Endodermal cell (in vitro differentiated cells): ENCODE measurements around the gene ARMC6. TPM values are rescaled to one million over a fixed set of nuclear protein-coding genes. Genes with fewer than 3 reads are reported as not detected.

Experiments
- DNase-seq: peaks from one replicate; pipeline ENCODE4 v3.0.0-alpha.2; 2017
- H3K27ac ChIP-seq: 2 replicates; pipeline ENCODE4 v1.5.1; 2013; ENCODE audit warnings: mild to moderate bottlenecking, low read depth, low read length, moderate library complexity
- H3K27me3 ChIP-seq: 2 replicates; pipeline ENCODE4 v1.6.1; 2013; ENCODE audit warnings: mild to moderate bottlenecking, low read length, moderate library complexity; ENCODE audit not compliant: insufficient read depth, control insufficient read depth, poor library complexity, severe bottlenecking
- H3K36me3 ChIP-seq: 2 replicates; pipeline ENCODE4 v1.7.0; 2013; ENCODE audit warnings: mild to moderate bottlenecking, low read length, moderate library complexity; ENCODE audit not compliant: control insufficient read depth, insufficient read depth
- H3K4me1 ChIP-seq: one replicate; pipeline ENCODE4 v1.7.0; 2013; ENCODE audit warnings: low read length; ENCODE audit not compliant: control insufficient read depth, insufficient read depth
- H3K4me3 ChIP-seq: 2 replicates; pipeline ENCODE4 v1.5.1; 2013; ENCODE audit warnings: mild to moderate bottlenecking, low read length, moderate library complexity
- H3K9ac ChIP-seq: 2 replicates; pipeline ENCODE4 v1.6.1; 2013; ENCODE audit warnings: mild to moderate bottlenecking, low read length, moderate library complexity; ENCODE audit not compliant: poor library complexity, severe bottlenecking; ENCODE audit errors: extremely low read depth
- H3K9me3 ChIP-seq: 2 replicates; pipeline ENCODE4 v1.6.1; 2013; ENCODE audit warnings: mild to moderate bottlenecking, low read length, moderate library complexity; ENCODE audit not compliant: control insufficient read depth
- H3K27ac Mint-ChIP-seq: 2 replicates; pipeline ENCODE4 v1.8.0; 2020; ENCODE audit warnings: mixed read lengths
- H3K27me3 Mint-ChIP-seq: 2 replicates; pipeline ENCODE4 v1.8.0; 2021; ENCODE audit warnings: mild to moderate bottlenecking, mixed read lengths; ENCODE audit not compliant: insufficient read depth
- H3K36me3 Mint-ChIP-seq: 2 replicates; pipeline ENCODE4 v1.8.0; 2020; ENCODE audit warnings: low read depth, mixed read lengths
- H3K4me1 Mint-ChIP-seq: 2 replicates; pipeline ENCODE4 v1.8.0; 2020; ENCODE audit warnings: mixed read lengths
- H3K4me3 Mint-ChIP-seq: 2 replicates; pipeline ENCODE4 v1.8.0; 2020; ENCODE audit warnings: mild to moderate bottlenecking, moderate library complexity, mixed read lengths
- H3K9me3 Mint-ChIP-seq: 2 replicates; pipeline ENCODE4 v1.8.0; 2020; ENCODE audit warnings: mild to moderate bottlenecking, mixed read lengths
- WGBS, 2 experiments: methylation state at CpG; one replicate each; pipeline versions ENCODE4 v1.1.5 to v1.1.7; 2013; ENCODE audit warnings: missing lambda C conversion rate in 2 of 2, mixed read lengths in 1 of 2; ENCODE audit not compliant: insufficient coverage in 1 of 2, insufficient read length in 1 of 2; 5-methylcytosine and 5-hydroxymethylcytosine counted together
- total RNA-seq, 2 donors: library from RNA; stranded (reverse); fragmentation: NEBNext Ultra II Directional in 1 of 2; extraction: Animal tissue kit (Norgen Biotek cat#: 25700) in 1 of 2; gene quantifications; 2 replicates in 1 of 2; 3 replicates in 1 of 2; pipeline ENCODE4 v1.2.1, GENCODE V29; 2021
- TF ChIP-seq, protein P1 (sequence below): fragments of 200-600 bp; sonication (generic); conservative IDR thresholded peaks from 2 replicates; pipeline ENCODE4 v1.5.0; 2021; ENCODE audit warnings: antibody characterized with exemption, mild to moderate bottlenecking

ARMC6 gene
- total RNA-seq, 2 donors from 2014 or later, result 26.1 to 37.8 TPM

DNA sequence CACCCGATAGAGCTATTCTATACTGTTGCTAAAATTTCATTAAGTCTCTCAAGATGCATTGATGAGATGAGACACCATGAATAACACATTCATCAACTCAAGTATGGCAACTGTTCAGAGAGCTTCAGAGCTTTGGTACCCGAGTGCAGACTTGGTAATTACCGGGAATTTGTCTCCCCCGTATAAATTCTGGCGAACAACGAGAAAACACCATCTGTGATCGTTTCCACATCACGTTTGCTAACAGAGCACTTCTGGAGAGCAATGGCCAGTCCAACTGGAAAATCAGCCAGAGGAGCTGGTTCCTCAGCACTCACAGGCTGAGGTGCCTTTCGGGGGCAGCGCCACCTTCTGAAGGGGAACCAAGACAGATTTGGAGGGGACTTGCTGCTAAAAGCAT lies 40.3 kb upstream of the ARMC6 start:
- H3K9me3 Mint-ChIP-seq, result no peaks in the 10 kb centered on the region
- no peak overlapping the region for H3K27ac ChIP-seq
- H3K9me3 ChIP-seq, result no peaks in the 10 kb centered on the region
- no peaks in the 10 kb centered on the region for H3K27me3 ChIP-seq
- H3K4me1 Mint-ChIP-seq, result peaks cover 2% of the 10 kb centered on the region
- no peak overlapping the region for H3K27ac Mint-ChIP-seq
- peaks cover 45% of the 10 kb centered on the region for H3K36me3 ChIP-seq
- no peak overlapping the region for H3K4me3 Mint-ChIP-seq
- WGBS, 2 experiments, result 96 to 98% methylated on average over 10 of the region's 10 CpGs
- H3K4me1 ChIP-seq, result no peaks in the 10 kb centered on the region
- no peak overlapping the region for H3K9ac ChIP-seq
- no peaks in the 10 kb centered on the region for H3K27me3 Mint-ChIP-seq
- no peak overlapping the region for H3K4me3 ChIP-seq
- DNase-seq, result no peak
- H3K36me3 Mint-ChIP-seq, result peaks cover 37% of the 10 kb centered on the region
- TF ChIP-seq, protein P1, sequence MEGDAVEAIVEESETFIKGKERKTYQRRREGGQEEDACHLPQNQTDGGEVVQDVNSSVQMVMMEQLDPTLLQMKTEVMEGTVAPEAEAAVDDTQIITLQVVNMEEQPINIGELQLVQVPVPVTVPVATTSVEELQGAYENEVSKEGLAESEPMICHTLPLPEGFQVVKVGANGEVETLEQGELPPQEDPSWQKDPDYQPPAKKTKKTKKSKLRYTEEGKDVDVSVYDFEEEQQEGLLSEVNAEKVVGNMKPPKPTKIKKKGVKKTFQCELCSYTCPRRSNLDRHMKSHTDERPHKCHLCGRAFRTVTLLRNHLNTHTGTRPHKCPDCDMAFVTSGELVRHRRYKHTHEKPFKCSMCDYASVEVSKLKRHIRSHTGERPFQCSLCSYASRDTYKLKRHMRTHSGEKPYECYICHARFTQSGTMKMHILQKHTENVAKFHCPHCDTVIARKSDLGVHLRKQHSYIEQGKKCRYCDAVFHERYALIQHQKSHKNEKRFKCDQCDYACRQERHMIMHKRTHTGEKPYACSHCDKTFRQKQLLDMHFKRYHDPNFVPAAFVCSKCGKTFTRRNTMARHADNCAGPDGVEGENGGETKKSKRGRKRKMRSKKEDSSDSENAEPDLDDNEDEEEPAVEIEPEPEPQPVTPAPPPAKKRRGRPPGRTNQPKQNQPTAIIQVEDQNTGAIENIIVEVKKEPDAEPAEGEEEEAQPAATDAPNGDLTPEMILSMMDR, result no peak

DNA sequence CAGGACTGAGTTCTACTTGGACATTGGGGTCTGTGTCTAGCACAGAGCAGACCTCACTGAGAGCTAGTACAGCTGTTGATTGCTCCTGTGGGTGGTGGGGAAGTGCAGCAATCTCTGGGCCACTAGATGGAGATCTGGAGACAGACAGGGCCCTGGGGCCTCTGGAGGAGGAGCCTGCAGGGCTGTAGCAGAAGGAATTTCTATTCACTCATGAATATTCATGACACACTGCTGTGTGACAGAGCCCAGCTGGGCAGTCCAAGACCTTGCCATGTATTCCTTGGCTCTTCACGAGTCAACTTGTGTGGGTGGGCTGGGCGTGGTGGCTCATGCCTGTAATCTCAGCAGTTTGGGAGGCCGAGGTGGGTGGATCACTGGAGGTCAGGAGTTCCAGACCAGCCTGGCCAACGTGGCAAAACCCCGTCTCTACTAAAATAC lies 37.6 kb upstream of the ARMC6 start:
- Mint-ChIP-seq H3K4me3 (no peak overlapping the region), H3K4me1 (peaks cover 2% of the 10 kb centered on the region), H3K36me3 (peaks cover 57% of the 10 kb centered on the region), H3K27ac (peak overlapping the region; percentile 75), H3K27me3 (no peaks in the 10 kb centered on the region), H3K9me3 (no peaks in the 10 kb centered on the region)
- no peak overlapping the region for H3K27ac ChIP-seq
- peaks cover 64% of the 10 kb centered on the region for H3K36me3 ChIP-seq
- 55 to 74% methylated on average over 3 to 5 of the region's 5 CpGs for WGBS, 2 experiments
- no peaks in the 10 kb centered on the region for H3K27me3 ChIP-seq
- no peaks in the 10 kb centered on the region for H3K4me1 ChIP-seq
- TF ChIP-seq, protein P1, result peak; percentile 80
- DNase-seq, result peak; percentile 90
- H3K4me3 ChIP-seq, result no peak overlapping the region
- H3K9me3 ChIP-seq, result no peaks in the 10 kb centered on the region
- H3K9ac ChIP-seq, result no peak overlapping the region

DNA sequence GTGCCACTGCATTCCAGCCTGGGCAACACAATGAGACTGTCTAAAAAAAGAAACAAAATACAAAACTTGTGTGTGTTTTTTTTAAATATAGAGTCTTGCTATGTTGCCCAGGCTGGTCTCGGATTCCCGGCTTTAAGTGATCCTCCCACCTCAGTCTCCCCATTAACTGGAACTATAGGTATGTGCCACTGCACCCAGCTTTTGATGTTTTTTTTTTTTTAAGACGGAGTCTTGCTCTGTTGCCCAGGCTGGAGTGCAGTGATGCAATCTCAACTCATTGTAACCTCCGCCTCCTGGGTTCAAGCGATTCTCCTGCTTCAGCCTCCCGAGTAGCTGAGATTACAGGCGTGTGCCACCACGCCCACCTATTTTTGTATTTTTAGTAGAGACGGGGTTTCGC lies 37.1 kb upstream of the ARMC6 start:
- Mint-ChIP-seq H3K9me3 (no peaks in the 10 kb centered on the region), H3K36me3 (peaks cover 55% of the 10 kb centered on the region), H3K4me1 (peaks cover 2% of the 10 kb centered on the region), H3K4me3 (no peak overlapping the region), H3K27me3 (no peaks in the 10 kb centered on the region), H3K27ac (peak overlapping the region; percentile 64)
- H3K27ac ChIP-seq, result no peak overlapping the region
- 92 to 97% methylated on average over 10 of the region's 10 CpGs for WGBS, 2 experiments
- no peaks in the 10 kb centered on the region for H3K9me3 ChIP-seq
- TF ChIP-seq, protein P1, result no peak
- H3K36me3 ChIP-seq, result peaks cover 63% of the 10 kb centered on the region
- no peak for DNase-seq
- H3K9ac ChIP-seq, result no peak overlapping the region
- no peaks in the 10 kb centered on the region for H3K27me3 ChIP-seq
- H3K4me3 ChIP-seq, result no peak overlapping the region
- no peaks in the 10 kb centered on the region for H3K4me1 ChIP-seq
